Neural cell (in vitro differentiated cells): ENCODE results near the gene FNBP1. TPM values are rescaled to one million over a fixed set of nuclear protein-coding genes. Genes with fewer than 3 reads are reported as not detected.

Source experiments
- H2AFZ ChIP-seq: fragments of 200-600, 300-800 bp; sonication (generic), shearing (Covaris generic); 2 replicates; pipeline ENCODE4 v1.6.0; 2014; ENCODE audit warnings: low read depth, mild to moderate bottlenecking, antibody characterized with exemption, low read length, moderate library complexity
- H3F3A ChIP-seq: fragments of 200-600 bp; shearing (Covaris generic); 2 replicates; pipeline ENCODE4 v1.6.1; 2016; ENCODE audit warnings: mild to moderate bottlenecking, moderate library complexity, mixed read lengths, antibody characterized with exemption, low read length; ENCODE audit not compliant: insufficient read depth, poor library complexity, severe bottlenecking
- H3K27ac ChIP-seq: fragments of 200-600, 300-800 bp; sonication (generic), shearing (Covaris generic); 2 replicates; pipeline ENCODE4 v1.5.1; 2014; ENCODE audit warnings: mild to moderate bottlenecking, low read length, moderate library complexity
- H3K27me3 ChIP-seq: fragments of 300-800, 200-600 bp; sonication (generic), shearing (Covaris generic); 2 replicates; pipeline ENCODE4 v1.6.0; 2014; ENCODE audit warnings: mild to moderate bottlenecking, low read depth, low read length, moderate library complexity; ENCODE audit not compliant: insufficient read depth
- H3K36me3 ChIP-seq: fragments of 300-800, 200-600 bp; sonication (generic), shearing (Covaris generic); 2 replicates; pipeline ENCODE4 v1.5.1; 2014; ENCODE audit warnings: mild to moderate bottlenecking, antibody characterized with exemption, low read length, moderate library complexity; ENCODE audit not compliant: insufficient read depth
- H3K4me2 ChIP-seq: fragments of 300-800, 200-600 bp; sonication (generic), shearing (Covaris generic); 2 replicates; pipeline ENCODE4 v1.6.0; 2014; ENCODE audit warnings: mild to moderate bottlenecking, low read length
- H3K4me3 ChIP-seq: fragments of 300-800, 200-600 bp; sonication (generic), shearing (Covaris generic); 2 replicates; pipeline ENCODE4 v1.5.1; 2014; ENCODE audit warnings: mild to moderate bottlenecking, low read length, moderate library complexity
- H3K79me2 ChIP-seq: fragments of 200-600 bp; shearing (Covaris generic); replicated peaks from 2 replicates; pipeline ENCODE4 v1.6.0; 2014; ENCODE audit warnings: mild to moderate bottlenecking, low read length, moderate library complexity; ENCODE audit not compliant: insufficient read depth
- H3K9ac ChIP-seq: fragments of 300-800, 200-600 bp; sonication (generic), shearing (Covaris generic); 2 replicates; pipeline ENCODE4 v1.6.1; 2016; ENCODE audit warnings: mild to moderate bottlenecking, low read length, mixed read lengths
- H3K9me2 ChIP-seq: fragments of 200-600 bp; shearing (Covaris generic); 2 replicates; pipeline ENCODE4 v1.6.1; 2016; ENCODE audit warnings: mild to moderate bottlenecking, low read length, mixed read lengths; ENCODE audit not compliant: insufficient read depth
- H3K9me3 ChIP-seq: fragments of 200-600, 300-800 bp; sonication (generic), shearing (Covaris generic); 2 replicates; pipeline ENCODE4 v1.6.1; 2016; ENCODE audit warnings: mild to moderate bottlenecking, mixed run types, low read length, moderate library complexity, mixed read lengths
- H4K20me1 ChIP-seq: fragments of 200-600 bp; shearing (Covaris generic); 2 replicates; pipeline ENCODE4 v1.6.1; 2016; ENCODE audit warnings: mild to moderate bottlenecking, mixed run types; ENCODE audit not compliant: insufficient read depth
- CTCF ChIP-seq: fragments of 450-650 bp; IDR thresholded peaks from 2 replicates; pipeline ENCODE4 v1.5.1; 2014; ENCODE audit warnings: antibody characterized with exemption, mild to moderate bottlenecking, moderate library complexity; ENCODE audit not compliant: poor library complexity, severe bottlenecking
- EP300 ChIP-seq: fragments of 450-650 bp; conservative IDR thresholded peaks from 2 replicates; pipeline ENCODE4 v1.6.1; 2014; ENCODE audit warnings: antibody characterized with exemption, mild to moderate bottlenecking, moderate library complexity; ENCODE audit not compliant: poor library complexity, severe bottlenecking
- EZH2 ChIP-seq: fragments of 200-600, 300-800 bp; shearing (Covaris generic), sonication (generic); IDR thresholded peaks from 2 replicates; pipeline ENCODE4 v1.6.1; 2014; ENCODE audit warnings: antibody characterized with exemption, low read length, borderline replicate concordance, mild to moderate bottlenecking; ENCODE audit not compliant: insufficient read depth, poor library complexity, severe bottlenecking
- MXI1 ChIP-seq: fragments of 450-650 bp; conservative IDR thresholded peaks from 2 replicates; pipeline ENCODE4 v1.6.1; 2014; ENCODE audit warnings: antibody characterized with exemption, mild to moderate bottlenecking; ENCODE audit not compliant: poor library complexity, severe bottlenecking
- POLR2AphosphoS5 ChIP-seq: IDR thresholded peaks from 2 replicates; pipeline ENCODE4 v1.6.1; 2012
- RAD21 ChIP-seq: fragments of 450-650 bp; conservative IDR thresholded peaks from 2 replicates; pipeline ENCODE4 v1.6.1; 2014; ENCODE audit warnings: antibody characterized with exemption, mild to moderate bottlenecking, moderate library complexity
- REST ChIP-seq: IDR thresholded peaks from 2 replicates; pipeline ENCODE4 v1.6.1; 2012; ENCODE audit warnings: borderline replicate concordance
- SMC3 ChIP-seq: fragments of 450-650 bp; conservative IDR thresholded peaks from 2 replicates; pipeline ENCODE4 v1.6.1; 2014; ENCODE audit warnings: antibody characterized with exemption, mild to moderate bottlenecking, moderate library complexity; ENCODE audit not compliant: poor library complexity
- TAF1 ChIP-seq: IDR thresholded peaks from 2 replicates; pipeline ENCODE4 v1.6.1; 2012; ENCODE audit warnings: low read depth
- polyA plus RNA-seq: library from polyadenylated mRNA; depleted of rRNA; stranded (reverse); fragments of >200 nt; gene quantifications from 2 replicates; pipeline ENCODE4 v1.2.3, GENCODE V29; 2014

The FNBP1 gene
- polyA plus RNA-seq, 1 donor from 2014 or later: 16.6 TPM

- Histone ChIP-seq H3K36me3 (no peaks in the 10 kb centered on the region), H3F3A (no peaks in the 10 kb centered on the region), H3K4me3 (no peak overlapping the region), H3K4me2 (no peak overlapping the region), H4K20me1 (no peaks in the 10 kb centered on the region), H3K9me2 (no peaks in the 10 kb centered on the region), H3K9me3 (no peaks in the 10 kb centered on the region), H2AFZ (no peak overlapping the region), H3K27me3 (no peaks in the 10 kb centered on the region), H3K79me2 (no peaks in the 10 kb centered on the region), H3K27ac (no peak overlapping the region), H3K9ac (no peak overlapping the region)
- TF ChIP-seq POLR2AphosphoS5 (no peak), MXI1 (no peak), SMC3 (no peak)
These were observed 188.3 kb downstream of the FNBP1 start for GRCh38 chr9:129854588-129855110.

- Histone ChIP-seq H3K36me3 (no peaks in the 10 kb centered on the region), H3K9me3 (no peaks in the 10 kb centered on the region), H3F3A (no peaks in the 10 kb centered on the region), H3K9me2 (no peaks in the 10 kb centered on the region), H2AFZ (no peak overlapping the region), H3K9ac (no peak overlapping the region), H4K20me1 (no peaks in the 10 kb centered on the region), H3K79me2 (no peaks in the 10 kb centered on the region), H3K27me3 (no peaks in the 10 kb centered on the region), H3K27ac (no peak overlapping the region), H3K4me3 (no peak overlapping the region), H3K4me2 (no peak overlapping the region)
- TF ChIP-seq TAF1 (no peak), CTCF (no peak), EP300 (no peak), POLR2AphosphoS5 (no peak), RAD21 (no peak), MXI1 (no peak), EZH2 (no peak), SMC3 (no peak), REST (no peak)
These were observed 189.4 kb downstream of the FNBP1 start for GRCh38 chr9:129853614-129854013.

GRCh38 chr9:129852579-129852978, 190.4 kb downstream of the FNBP1 start:
- Histone ChIP-seq H3K79me2 (no peaks in the 10 kb centered on the region), H2AFZ (no peak overlapping the region), H3K27me3 (no peaks in the 10 kb centered on the region), H3K4me2 (no peak overlapping the region), H3K9ac (no peak overlapping the region), H3K9me3 (no peaks in the 10 kb centered on the region), H3K36me3 (no peaks in the 10 kb centered on the region), H3F3A (no peaks in the 10 kb centered on the region), H3K4me3 (no peak overlapping the region), H4K20me1 (no peaks in the 10 kb centered on the region), H3K9me2 (no peaks in the 10 kb centered on the region), H3K27ac (no peak overlapping the region)
- TF ChIP-seq MXI1: no peak
- no peak for TF ChIP-seq CTCF
- TF ChIP-seq SMC3: no peak
- no peak for TF ChIP-seq EP300
- TF ChIP-seq POLR2AphosphoS5: no peak
